HL-60 (cell line): ENCODE results near the gene RBM26.
A peak's percentile ranks its signal among the peaks of the same experiment; 100 is the strongest.

ENCODE experiments used
- DNase-seq, 2 experiments: peaks; one replicate each; pipeline ENCODE4 v3.0.0-alpha.2; 2010 to 2020; ENCODE audit warnings: low read depth in 1 of 2, low spot score in 1 of 2
- H3K27ac ChIP-seq: fragments of 250-450 bp; sonication (Bioruptor Pico); replicated peaks from 2 replicates; pipeline ENCODE4 v1.5.1; 2020; ENCODE audit warnings: mild to moderate bottlenecking, moderate library complexity
- H3K27me3 ChIP-seq: fragments of 250-450 bp; sonication (Bioruptor Pico); 2 replicates; pipeline ENCODE4 v1.5.1; 2021; ENCODE audit warnings: mild to moderate bottlenecking, moderate library complexity; ENCODE audit not compliant: insufficient read depth, poor library complexity, severe bottlenecking
- H3K4me3 ChIP-seq: replicated peaks from 2 replicates; pipeline ENCODE4 v1.5.1; 2011; ENCODE audit warnings: mild to moderate bottlenecking, control low read depth, low read length; ENCODE audit not compliant: insufficient read depth
- GABPA ChIP-seq: IDR thresholded peaks from 2 replicates; pipeline ENCODE4 v1.6.1; 2012; ENCODE audit warnings: low read depth
- POLR2AphosphoS5 ChIP-seq: IDR thresholded peaks from 2 replicates; pipeline ENCODE4 v1.6.1; 2012; ENCODE audit warnings: low read depth
- SPI1 ChIP-seq: IDR thresholded peaks from 2 replicates; pipeline ENCODE4 v1.6.1; 2012; ENCODE audit warnings: low read depth, mild to moderate bottlenecking, borderline replicate concordance
- TF ChIP-seq, protein P1 (sequence below): IDR thresholded peaks from 2 replicates; pipeline ENCODE4 v1.6.1; 2012; ENCODE audit warnings: low read depth; ENCODE audit not compliant: insufficient replicate concordance
- TF ChIP-seq, protein P2 (sequence below): IDR thresholded peaks from one replicate; pipeline ENCODE4 v1.5.1; 2011; ENCODE audit warnings: low read length, control low read depth, inconsistent platforms; ENCODE audit not compliant: insufficient read depth

Gene RBM26

GRCh38 chr13:79384022-79384610, 21.9 kb downstream of the RBM26 start:
- Histone ChIP-seq H3K27ac (no peak overlapping the region), H3K4me3 (no peak overlapping the region), H3K27me3 (no peaks in the 10 kb centered on the region)
- peak in 1 of 2 experiments; percentile 26 for DNase-seq
- TF ChIP-seq POLR2AphosphoS5 (no peak), GABPA (no peak), SPI1 (no peak)
- TF ChIP-seq, protein P1, sequence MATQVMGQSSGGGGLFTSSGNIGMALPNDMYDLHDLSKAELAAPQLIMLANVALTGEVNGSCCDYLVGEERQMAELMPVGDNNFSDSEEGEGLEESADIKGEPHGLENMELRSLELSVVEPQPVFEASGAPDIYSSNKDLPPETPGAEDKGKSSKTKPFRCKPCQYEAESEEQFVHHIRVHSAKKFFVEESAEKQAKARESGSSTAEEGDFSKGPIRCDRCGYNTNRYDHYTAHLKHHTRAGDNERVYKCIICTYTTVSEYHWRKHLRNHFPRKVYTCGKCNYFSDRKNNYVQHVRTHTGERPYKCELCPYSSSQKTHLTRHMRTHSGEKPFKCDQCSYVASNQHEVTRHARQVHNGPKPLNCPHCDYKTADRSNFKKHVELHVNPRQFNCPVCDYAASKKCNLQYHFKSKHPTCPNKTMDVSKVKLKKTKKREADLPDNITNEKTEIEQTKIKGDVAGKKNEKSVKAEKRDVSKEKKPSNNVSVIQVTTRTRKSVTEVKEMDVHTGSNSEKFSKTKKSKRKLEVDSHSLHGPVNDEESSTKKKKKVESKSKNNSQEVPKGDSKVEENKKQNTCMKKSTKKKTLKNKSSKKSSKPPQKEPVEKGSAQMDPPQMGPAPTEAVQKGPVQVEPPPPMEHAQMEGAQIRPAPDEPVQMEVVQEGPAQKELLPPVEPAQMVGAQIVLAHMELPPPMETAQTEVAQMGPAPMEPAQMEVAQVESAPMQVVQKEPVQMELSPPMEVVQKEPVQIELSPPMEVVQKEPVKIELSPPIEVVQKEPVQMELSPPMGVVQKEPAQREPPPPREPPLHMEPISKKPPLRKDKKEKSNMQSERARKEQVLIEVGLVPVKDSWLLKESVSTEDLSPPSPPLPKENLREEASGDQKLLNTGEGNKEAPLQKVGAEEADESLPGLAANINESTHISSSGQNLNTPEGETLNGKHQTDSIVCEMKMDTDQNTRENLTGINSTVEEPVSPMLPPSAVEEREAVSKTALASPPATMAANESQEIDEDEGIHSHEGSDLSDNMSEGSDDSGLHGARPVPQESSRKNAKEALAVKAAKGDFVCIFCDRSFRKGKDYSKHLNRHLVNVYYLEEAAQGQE = no peak
- TF ChIP-seq, protein P2, sequence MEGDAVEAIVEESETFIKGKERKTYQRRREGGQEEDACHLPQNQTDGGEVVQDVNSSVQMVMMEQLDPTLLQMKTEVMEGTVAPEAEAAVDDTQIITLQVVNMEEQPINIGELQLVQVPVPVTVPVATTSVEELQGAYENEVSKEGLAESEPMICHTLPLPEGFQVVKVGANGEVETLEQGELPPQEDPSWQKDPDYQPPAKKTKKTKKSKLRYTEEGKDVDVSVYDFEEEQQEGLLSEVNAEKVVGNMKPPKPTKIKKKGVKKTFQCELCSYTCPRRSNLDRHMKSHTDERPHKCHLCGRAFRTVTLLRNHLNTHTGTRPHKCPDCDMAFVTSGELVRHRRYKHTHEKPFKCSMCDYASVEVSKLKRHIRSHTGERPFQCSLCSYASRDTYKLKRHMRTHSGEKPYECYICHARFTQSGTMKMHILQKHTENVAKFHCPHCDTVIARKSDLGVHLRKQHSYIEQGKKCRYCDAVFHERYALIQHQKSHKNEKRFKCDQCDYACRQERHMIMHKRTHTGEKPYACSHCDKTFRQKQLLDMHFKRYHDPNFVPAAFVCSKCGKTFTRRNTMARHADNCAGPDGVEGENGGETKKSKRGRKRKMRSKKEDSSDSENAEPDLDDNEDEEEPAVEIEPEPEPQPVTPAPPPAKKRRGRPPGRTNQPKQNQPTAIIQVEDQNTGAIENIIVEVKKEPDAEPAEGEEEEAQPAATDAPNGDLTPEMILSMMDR = no peak

DNA sequence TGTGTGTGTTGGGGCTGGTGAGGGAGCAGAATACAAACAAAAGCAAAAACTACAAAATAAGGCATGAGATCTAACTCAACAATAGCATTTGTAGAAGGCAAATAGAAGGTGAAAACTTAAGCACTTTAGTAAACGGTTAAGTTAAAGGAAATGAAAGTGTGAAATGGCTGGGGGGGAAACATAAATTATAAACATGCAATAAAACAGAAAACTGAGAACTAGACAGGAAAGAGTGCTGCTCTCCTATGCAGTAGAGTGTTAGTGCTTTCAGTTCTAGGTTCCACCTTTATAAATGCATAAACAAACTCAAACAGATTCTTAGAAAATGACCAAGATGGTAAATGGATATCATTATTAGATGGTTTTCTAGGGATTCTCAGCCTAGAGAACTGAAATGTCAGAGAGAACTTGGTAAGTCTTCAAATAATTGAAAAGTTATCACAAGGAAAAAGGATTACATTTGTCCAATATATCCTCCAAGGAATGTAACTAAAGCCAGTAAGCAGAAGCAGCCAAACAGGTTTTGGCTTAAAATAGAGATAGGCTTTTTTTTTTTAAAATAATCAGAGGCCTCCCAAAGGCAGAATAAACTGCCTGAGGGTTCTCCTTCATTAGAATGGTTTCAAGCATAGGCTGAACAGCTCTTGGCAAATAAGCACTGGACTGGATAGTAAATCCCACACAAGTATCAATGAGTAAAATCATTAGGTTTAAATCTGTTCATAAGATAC, 23.3 kb downstream of the RBM26 start:
- DNase-seq = no peak
- Histone ChIP-seq H3K27ac (no peak overlapping the region), H3K27me3 (no peaks in the 10 kb centered on the region), H3K4me3 (no peak overlapping the region)
- TF ChIP-seq POLR2AphosphoS5 = no peak
- TF ChIP-seq GABPA = no peak
- TF ChIP-seq, protein P1 = no peak
- TF ChIP-seq, protein P2 = no peak
- TF ChIP-seq SPI1 = no peak

- TF ChIP-seq GABPA = no peak
- TF ChIP-seq, protein P2 = no peak
- no peak for TF ChIP-seq SPI1
- no peak for TF ChIP-seq POLR2AphosphoS5
- TF ChIP-seq, protein P1 = no peak
- no peaks in the 10 kb centered on the region for H3K27me3 ChIP-seq
- H3K4me3 ChIP-seq = no peak overlapping the region
- H3K27ac ChIP-seq = no peak overlapping the region
- no peak for DNase-seq
Measured at GRCh38 chr13:79380997-79381396, 25.1 kb downstream of the RBM26 start.
